Renal pelvis (tissue), 4 donors: ENCODE results near the gene MSN. TPM values are rescaled to one million over a fixed set of nuclear protein-coding genes. Genes with fewer than 3 reads are reported as not detected.

Experiments
- DNase-seq: peaks from one replicate; pipeline ENCODE4 v3.0.0-alpha.2; 2013
- polyA plus RNA-seq, 3 donors: library from polyadenylated mRNA; unstranded; fragments of 120-200 nt; gene quantifications; one replicate each; pipeline ENCODE4 v1.2.1, GENCODE V29; 2013; ENCODE audit not compliant: insufficient read length in 3 of 3

The MSN gene
- polyA plus RNA-seq, 3 donors: 214 to 237 (median 233) TPM

- DNase-seq: no peak
These were observed 105.4 kb downstream of the MSN start for GRCh38 chrX:65772842-65773241.

GRCh38 chrX:65781845-65782244 is 114.4 kb downstream of the MSN start:
- DNase-seq: no peak

DNA sequence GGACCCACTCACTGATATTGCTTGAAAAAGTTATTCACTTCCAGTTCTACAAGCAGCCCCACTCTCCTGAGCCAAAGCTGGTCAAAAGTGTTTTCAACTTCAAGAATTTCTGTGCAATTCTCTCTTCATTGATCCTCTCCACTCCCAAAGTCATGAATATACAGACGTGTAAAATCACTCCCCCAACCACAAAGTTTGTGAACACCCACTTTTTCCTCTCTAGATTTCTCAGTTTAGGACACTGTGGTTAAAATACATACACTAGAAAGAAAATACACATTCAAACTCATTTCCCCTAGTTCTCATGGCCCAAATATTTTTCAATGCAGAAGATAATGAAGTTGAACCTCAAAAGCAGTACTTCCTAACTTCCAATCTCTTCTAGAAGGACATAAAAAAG is 116.3 kb downstream of the MSN start:
- DNase-seq: no peak

Other genes with a start within 250 kb of the MSN start
- 10 to 100 TPM; 47.0 to 51.6 (median 49.5) TPM for gene LAS1L, start 132.9 kb upstream of the MSN start, polyA plus RNA-seq